Activated CD4-positive, alpha-beta T cell treated with anti-CD3 and anti-CD28 coated beads, Interleukin-2, amount 10 ng/mL, durations not matched to agents 7 days and 5 days (primary cell): Measurements from ENCODE around the gene FBXO31. TPM values are rescaled to one million over a fixed set of nuclear protein-coding genes. Genes with fewer than 3 reads are reported as not detected.
A peak's percentile ranks its signal among the peaks of the same experiment; 100 is the strongest.
"Not testable (repeated sequence)": the region's sequence is repeated elsewhere in the genome, so short reads cannot be mapped to it uniquely, and the experiment has no call there.

Experiments used
- CTCF ChIA-PET: fragments of 350-600 bp; sonication (Branson Sonifier 250); formaldehyde crosslinking; loops from one replicate; lab custom pipeline; 2021; ENCODE audit warnings: antibody characterized with exemption; lab: Charles Lee
- POLR2A ChIA-PET: fragments of 350-600 bp; sonication (Branson Sonifier 250); formaldehyde crosslinking; loops from one replicate; lab custom pipeline; 2021; ENCODE audit warnings: antibody characterized with exemption; lab: Charles Lee
- DNase-seq: peaks from one replicate; pipeline ENCODE4 v3.0.0-alpha.2; 2020
- H3K27ac Mint-ChIP-seq: one replicate; pipeline ENCODE4 v1.8.0; 2021; ENCODE audit warnings: mild to moderate bottlenecking, moderate library complexity, mixed read lengths
- H3K27me3 Mint-ChIP-seq: one replicate; pipeline ENCODE4 v1.8.0; 2021; ENCODE audit warnings: mixed read lengths
- H3K36me3 Mint-ChIP-seq: one replicate; pipeline ENCODE4 v1.8.0; 2021; ENCODE audit warnings: low read depth, mixed read lengths
- H3K4me1 Mint-ChIP-seq: one replicate; pipeline ENCODE4 v1.8.0; 2021; ENCODE audit warnings: mixed read lengths
- H3K4me3 Mint-ChIP-seq: one replicate; pipeline ENCODE4 v1.8.0; 2021; ENCODE audit warnings: mild to moderate bottlenecking, moderate library complexity, mixed read lengths
- H3K9me3 Mint-ChIP-seq: one replicate; pipeline ENCODE4 v1.8.0; 2021; ENCODE audit warnings: mixed read lengths
- total RNA-seq, 2 experiments: library from RNA; stranded (reverse); gene quantifications; one replicate each; pipeline ENCODE4 v1.2.3, GENCODE V29; 2021

Gene FBXO31
- total RNA-seq, 2 experiments from 2014 or later: 27.4 to 30.6 TPM

- Mint-ChIP-seq H3K4me1 (peaks cover 12% of the 10 kb centered on the region), H3K36me3 (peaks cover 21% of the 10 kb centered on the region), H3K27me3 (no peaks in the 10 kb centered on the region), H3K27ac (no peak overlapping the region), H3K4me3 (no peak overlapping the region), H3K9me3 (no peaks in the 10 kb centered on the region)
- DNase-seq: no peak
- CTCF ChIA-PET: interaction anchor here (0.9 to 1.2 kb wide), 2 partner anchors 17 to 35 kb away, joined by 4 to 5 read pairs; partner anchors contain the start of gene FBXO31
- POLR2A ChIA-PET: no interaction called here
Observed at GRCh38 chr16:87348616-87349157, 34.9 kb downstream of the FBXO31 start.

GRCh38 chr16:87347932-87348615, 35.5 kb downstream of the FBXO31 start:
- Mint-ChIP-seq H3K36me3 (peaks cover 21% of the 10 kb centered on the region), H3K27ac (peak overlapping the region; percentile 68), H3K4me1 (peaks cover 12% of the 10 kb centered on the region), H3K4me3 (no peak overlapping the region), H3K27me3 (no peaks in the 10 kb centered on the region), H3K9me3 (no peaks in the 10 kb centered on the region)
- ChIA-PET POLR2A (no interaction called here), CTCF (interaction anchor here (0.9 to 1.2 kb wide), 2 partner anchors 16 to 36 kb away, joined by 4 to 5 read pairs; partner anchors contain the start of gene FBXO31)
- no peak for DNase-seq

- CTCF ChIA-PET: no interaction called here
- no peak for DNase-seq
- Mint-ChIP-seq H3K4me1 (peaks cover 12% of the 10 kb centered on the region), H3K27ac (no peak overlapping the region), H3K36me3 (peaks cover 33% of the 10 kb centered on the region), H3K4me3 (no peak overlapping the region), H3K27me3 (no peaks in the 10 kb centered on the region), H3K9me3 (no peaks in the 10 kb centered on the region)
- POLR2A ChIA-PET: no interaction called here
Observed at GRCh38 chr16:87346517-87347060, 37.0 kb downstream of the FBXO31 start.

GRCh38 chr16:87345726-87346424, 37.7 kb downstream of the FBXO31 start:
- POLR2A ChIA-PET: no interaction called here
- H3K27ac Mint-ChIP-seq: peak overlapping the region; percentile 95
- CTCF ChIA-PET: interaction anchor here (1.0 kb wide), 1 partner anchor 13 kb away, joined by 4 read pairs; no protein-coding TSS in a partner anchor
- H3K27me3 Mint-ChIP-seq: no peaks in the 10 kb centered on the region
- H3K9me3 Mint-ChIP-seq: no peaks in the 10 kb centered on the region
- H3K4me1 Mint-ChIP-seq: peaks cover 14% of the 10 kb centered on the region
- no peak for DNase-seq
- peaks cover 35% of the 10 kb centered on the region for H3K36me3 Mint-ChIP-seq
- H3K4me3 Mint-ChIP-seq: peak overlapping the region; percentile 64

GRCh38 chr16:87344931-87345631, 38.5 kb downstream of the FBXO31 start:
- peak; percentile 70 for DNase-seq
- H3K36me3 Mint-ChIP-seq: peaks cover 37% of the 10 kb centered on the region
- peak overlapping the region; percentile 64 for H3K4me3 Mint-ChIP-seq
- no peaks in the 10 kb centered on the region for H3K9me3 Mint-ChIP-seq
- CTCF ChIA-PET: interaction anchor here (1.0 kb wide), 1 partner anchor 12 kb away, joined by 4 read pairs; no protein-coding TSS in a partner anchor
- peak overlapping the region; percentile 95 for H3K27ac Mint-ChIP-seq
- POLR2A ChIA-PET: interaction anchor here (0.6 kb wide), 1 partner anchor 421 kb away, joined by 3 read pairs; the partner anchor contains the start of gene KLHDC4
- peaks cover 16% of the 10 kb centered on the region for H3K4me1 Mint-ChIP-seq
- no peaks in the 10 kb centered on the region for H3K27me3 Mint-ChIP-seq

- no peak for DNase-seq
- ChIA-PET POLR2A (no interaction called here), CTCF (no interaction called here)
- H3K4me3 Mint-ChIP-seq: peak overlapping the region; percentile 27
- H3K36me3 Mint-ChIP-seq: peaks cover 34% of the 10 kb centered on the region
- no peaks in the 10 kb centered on the region for H3K27me3 Mint-ChIP-seq
- H3K9me3 Mint-ChIP-seq: no peaks in the 10 kb centered on the region
- peaks cover 14% of the 10 kb centered on the region for H3K4me1 Mint-ChIP-seq
- H3K27ac Mint-ChIP-seq: peak overlapping the region; percentile 54
Observed at GRCh38 chr16:87344165-87344930, 39.2 kb downstream of the FBXO31 start.

- H3K4me3 Mint-ChIP-seq: no peak overlapping the region
- no peaks in the 10 kb centered on the region for H3K9me3 Mint-ChIP-seq
- H3K36me3 Mint-ChIP-seq: peaks cover 37% of the 10 kb centered on the region
- peak overlapping the region; percentile 73 for H3K27ac Mint-ChIP-seq
- DNase-seq: no peak
- peaks cover 18% of the 10 kb centered on the region for H3K4me1 Mint-ChIP-seq
- CTCF ChIA-PET: no interaction called here
- no peaks in the 10 kb centered on the region for H3K27me3 Mint-ChIP-seq
- POLR2A ChIA-PET: no interaction called here
Observed at GRCh38 chr16:87343753-87344050, 39.9 kb downstream of the FBXO31 start.

- Mint-ChIP-seq H3K27me3 (no peaks in the 10 kb centered on the region), H3K4me1 (peaks cover 19% of the 10 kb centered on the region), H3K36me3 (peaks cover 35% of the 10 kb centered on the region), H3K9me3 (no peaks in the 10 kb centered on the region), H3K27ac (peak overlapping the region; percentile 73), H3K4me3 (no peak overlapping the region)
- no peak for DNase-seq
- ChIA-PET CTCF (no interaction called here), POLR2A (no interaction called here)
Observed at GRCh38 chr16:87342978-87343752, 40.4 kb downstream of the FBXO31 start.

GRCh38 chr16:87342504-87342903, 41.1 kb downstream of the FBXO31 start:
- no peak overlapping the region for H3K4me3 Mint-ChIP-seq
- CTCF ChIA-PET: no interaction called here
- no peaks in the 10 kb centered on the region for H3K9me3 Mint-ChIP-seq
- peaks cover 23% of the 10 kb centered on the region for H3K4me1 Mint-ChIP-seq
- H3K36me3 Mint-ChIP-seq: peaks cover 34% of the 10 kb centered on the region
- H3K27me3 Mint-ChIP-seq: no peaks in the 10 kb centered on the region
- POLR2A ChIA-PET: no interaction called here
- no peak overlapping the region for H3K27ac Mint-ChIP-seq
- DNase-seq: no peak

- POLR2A ChIA-PET: no interaction called here
- H3K36me3 Mint-ChIP-seq: peaks cover 29% of the 10 kb centered on the region
Observed at GRCh38 chr16:87340198-87340597, 43.4 kb downstream of the FBXO31 start.

GRCh38 chr16:87339724-87340105, 43.9 kb downstream of the FBXO31 start:
- H3K4me3 Mint-ChIP-seq, H3K27me3 Mint-ChIP-seq, H3K27ac Mint-ChIP-seq, DNase-seq, POLR2A ChIA-PET, H3K9me3 Mint-ChIP-seq: not testable (repeated sequence)
- CTCF ChIA-PET: interaction anchor here (0.6 kb wide), 1 partner anchor 35 kb away, joined by 4 read pairs; no protein-coding TSS in a partner anchor
- Mint-ChIP-seq H3K4me1 (peaks cover 20% of the 10 kb centered on the region), H3K36me3 (peaks cover 29% of the 10 kb centered on the region)

More at GRCh38 chr16:87340198-87340597, 43.4 kb downstream of the FBXO31 start:
- H3K4me1 Mint-ChIP-seq: peaks cover 20% of the 10 kb centered on the region
- no peaks in the 10 kb centered on the region for H3K9me3 Mint-ChIP-seq
- CTCF ChIA-PET: interaction anchor here (0.6 kb wide), 1 partner anchor 34 kb away, joined by 4 read pairs; no protein-coding TSS in a partner anchor
- no peak overlapping the region for H3K4me3 Mint-ChIP-seq
- H3K27ac Mint-ChIP-seq: no peak overlapping the region
- H3K27me3 Mint-ChIP-seq: no peaks in the 10 kb centered on the region
- no peak for DNase-seq
